Measurements from ENCODE around the gene REV1. TPM values are rescaled to one million over a fixed set of nuclear protein-coding genes. Genes with fewer than 3 reads are reported as not detected.
"Not testable (repeated sequence)": the region's sequence is repeated elsewhere in the genome, so short reads cannot be mapped to it uniquely, and the experiment has no call there.

Gene REV1
- total and polyA plus RNA-seq, 12 donors, result 9.6 to 83.1 (median 30.2) TPM

DNA sequence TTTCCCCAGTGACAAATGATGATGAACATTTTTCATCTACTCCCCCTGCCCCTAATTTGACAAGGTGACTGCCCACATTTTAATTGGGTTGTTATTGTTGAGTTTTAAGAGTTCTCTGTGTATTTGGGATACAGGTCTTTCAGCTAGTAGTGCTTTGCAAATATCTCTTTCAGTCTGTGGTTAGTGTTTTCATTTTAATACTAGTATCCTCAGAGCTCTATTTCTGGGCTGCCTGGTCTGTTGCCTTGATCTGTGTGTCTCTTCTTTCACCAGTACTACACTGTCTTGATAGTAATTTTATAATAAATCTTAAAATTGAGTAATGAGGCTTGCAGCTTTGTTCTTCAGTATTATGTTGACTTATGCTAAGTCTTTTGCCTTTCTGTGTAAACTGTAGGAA, 133.0 kb downstream of the REV1 start:
- no peak for DNase-seq
- Histone ChIP-seq H3K27ac (no peak overlapping the region), H3K4me3 (no peak overlapping the region), H3K36me3 (peaks cover 0 to 19% (median 5%) of the 10 kb centered on the region in 9 donors), H3K4me1 (peaks cover 0 to 19% (median 4%) of the 10 kb centered on the region in 9 donors), H3K27me3 (no peaks in the 10 kb centered on the region), H3K9me3 (no peaks in the 10 kb centered on the region)
- intact Hi-C loops (cut with DNase I), result no loop called here
- ATAC-seq, result no peak
- TF ChIP-seq, protein P1, sequence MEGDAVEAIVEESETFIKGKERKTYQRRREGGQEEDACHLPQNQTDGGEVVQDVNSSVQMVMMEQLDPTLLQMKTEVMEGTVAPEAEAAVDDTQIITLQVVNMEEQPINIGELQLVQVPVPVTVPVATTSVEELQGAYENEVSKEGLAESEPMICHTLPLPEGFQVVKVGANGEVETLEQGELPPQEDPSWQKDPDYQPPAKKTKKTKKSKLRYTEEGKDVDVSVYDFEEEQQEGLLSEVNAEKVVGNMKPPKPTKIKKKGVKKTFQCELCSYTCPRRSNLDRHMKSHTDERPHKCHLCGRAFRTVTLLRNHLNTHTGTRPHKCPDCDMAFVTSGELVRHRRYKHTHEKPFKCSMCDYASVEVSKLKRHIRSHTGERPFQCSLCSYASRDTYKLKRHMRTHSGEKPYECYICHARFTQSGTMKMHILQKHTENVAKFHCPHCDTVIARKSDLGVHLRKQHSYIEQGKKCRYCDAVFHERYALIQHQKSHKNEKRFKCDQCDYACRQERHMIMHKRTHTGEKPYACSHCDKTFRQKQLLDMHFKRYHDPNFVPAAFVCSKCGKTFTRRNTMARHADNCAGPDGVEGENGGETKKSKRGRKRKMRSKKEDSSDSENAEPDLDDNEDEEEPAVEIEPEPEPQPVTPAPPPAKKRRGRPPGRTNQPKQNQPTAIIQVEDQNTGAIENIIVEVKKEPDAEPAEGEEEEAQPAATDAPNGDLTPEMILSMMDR (IDR thresholded peaks at IDR 0.05), result no peak

DNA sequence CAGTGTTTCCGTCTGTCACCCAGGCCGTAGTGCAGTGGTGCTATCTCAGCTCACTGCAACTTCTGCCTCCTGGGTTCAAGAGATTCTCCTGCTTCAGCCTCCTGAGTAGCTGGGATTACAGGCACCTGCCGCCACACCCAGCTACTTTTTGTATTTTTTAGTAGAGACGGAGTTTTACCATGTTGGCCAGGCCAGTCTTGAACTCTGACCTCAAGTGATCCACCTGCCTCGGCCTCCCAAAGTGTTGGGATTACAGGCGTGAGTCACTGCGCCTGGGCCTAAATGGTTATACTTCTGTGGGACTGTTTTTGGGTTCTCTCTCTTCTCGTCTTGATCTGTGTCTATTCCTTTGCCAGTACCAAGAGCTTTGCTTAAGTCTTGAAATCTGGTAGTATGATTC, 135.0 kb downstream of the REV1 start:
- DNase-seq; intact Hi-C loops (cut with DNase I); H3K9me3 ChIP-seq; H3K27ac ChIP-seq; ATAC-seq; H3K4me3 ChIP-seq; H3K27me3 ChIP-seq; H3K36me3 ChIP-seq: not testable (repeated sequence)
- WGBS, 2 donors, result 96% methylated on average over 8 of the region's 8 CpGs
- peaks cover 0 to 23% (median 8%) of the 10 kb centered on the region in 9 donors for H3K4me1 ChIP-seq

DNA sequence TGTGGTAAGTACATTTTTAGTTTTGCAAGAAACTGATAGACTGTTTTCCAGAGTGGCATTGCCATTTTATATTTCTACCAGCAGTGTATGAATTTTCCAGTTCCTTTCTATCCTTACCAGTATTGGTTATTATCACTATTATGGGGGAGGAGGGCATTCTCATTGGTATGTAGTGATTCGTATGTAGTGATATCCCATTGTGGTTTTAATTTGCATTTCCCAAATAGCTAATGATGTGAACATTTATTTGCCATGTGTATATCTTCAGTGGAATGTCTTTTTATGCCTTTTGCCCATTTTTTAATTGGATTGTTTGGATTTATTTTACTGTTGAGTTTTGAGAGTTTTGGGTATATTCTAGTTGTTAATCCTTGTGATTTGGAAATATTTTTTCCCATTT, 135.7 kb downstream of the REV1 start:
- Histone ChIP-seq H3K36me3 (no peaks in the 10 kb centered on the region), H3K27me3 (no peaks in the 10 kb centered on the region), H3K9me3 (no peaks in the 10 kb centered on the region), H3K4me3 (no peak overlapping the region), H3K27ac (no peak overlapping the region), H3K4me1 (peaks cover 0 to 27% (median 13%) of the 10 kb centered on the region in 9 donors)
- intact Hi-C loops (cut with DNase I), result no loop called here
- no peak for DNase-seq
- TF ChIP-seq, protein P1 (IDR thresholded peaks at IDR 0.05), result no peak
- ATAC-seq, result no peak
- WGBS, 2 donors, result 90 to 95% methylated on average over 1 of the region's 1 CpG

Other genes starting within 250 kb of the REV1 start
- not detected for gene LYG2, start 234.4 kb downstream of the REV1 start, total RNA-seq
- not detected for gene LYG2, start 234.4 kb downstream of the REV1 start, polyA plus RNA-seq
- under 1 TPM in 4 of 10 donors, not detected in 6; 0.29 to 0.72 (median 0.41) TPM for gene LYG1, start 188.8 kb downstream of the REV1 start, total RNA-seq
- gene LYG1, start 188.8 kb downstream of the REV1 start, polyA plus RNA-seq, result 1 to 10 TPM; 1.3 to 4.6 TPM
- gene TXNDC9, start 153.7 kb downstream of the REV1 start, total RNA-seq, result 10 to 100 TPM; 19.7 to 26.7 (median 21.6) TPM
- 10 to 100 TPM; 13.0 to 23.7 TPM for gene TXNDC9, start 153.7 kb downstream of the REV1 start, polyA plus RNA-seq
- 100 to 1,000 TPM in 3 of 10 donors, 10 to 100 TPM in 7; 64.5 to 123 (median 91.8) TPM for gene EIF5B, start 152.6 kb downstream of the REV1 start, total RNA-seq
- 100 to 1,000 TPM in 1 of 2 donors, 10 to 100 TPM in 1; 75.1 to 176 TPM for gene EIF5B, start 152.6 kb downstream of the REV1 start, polyA plus RNA-seq

All from heart right ventricle (tissue), 16 donors.